ENCODE data around the gene KY.
"Not testable (repeated sequence)": the region's sequence is repeated elsewhere in the genome, so short reads cannot be mapped to it uniquely, and the experiment has no call there.

The KY gene

DNA sequence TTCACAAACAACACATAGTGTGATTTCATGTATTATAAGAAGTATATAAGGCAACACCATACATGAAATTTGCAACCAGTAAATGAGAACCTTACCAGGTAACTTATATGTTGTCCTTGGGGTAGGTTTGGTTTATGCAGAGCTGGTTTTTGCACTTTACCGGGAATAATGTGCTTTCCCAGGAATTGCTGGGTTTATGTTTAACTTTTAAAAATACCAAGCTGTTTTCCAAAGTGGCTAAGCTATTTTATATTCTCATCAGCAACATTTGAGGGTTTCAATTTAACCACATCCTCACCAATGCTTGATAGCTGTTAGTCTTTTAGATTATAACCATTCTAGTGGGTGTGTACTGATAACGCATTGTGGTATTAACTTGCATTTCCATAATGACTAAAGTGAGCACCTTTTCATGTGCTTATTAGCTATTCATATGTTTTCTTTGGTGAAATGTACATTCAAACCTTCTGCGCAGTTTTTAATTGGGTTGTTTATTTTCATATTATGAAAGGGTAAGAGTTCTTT lies 71.6 kb downstream of the KY start:
- no peak overlapping the region for H3K4me3 ChIP-seq (ENCODE audit: low read depth, low read length)
- DNase-seq (ENCODE audit: low read depth): no peak
- TF ChIP-seq, protein P1, sequence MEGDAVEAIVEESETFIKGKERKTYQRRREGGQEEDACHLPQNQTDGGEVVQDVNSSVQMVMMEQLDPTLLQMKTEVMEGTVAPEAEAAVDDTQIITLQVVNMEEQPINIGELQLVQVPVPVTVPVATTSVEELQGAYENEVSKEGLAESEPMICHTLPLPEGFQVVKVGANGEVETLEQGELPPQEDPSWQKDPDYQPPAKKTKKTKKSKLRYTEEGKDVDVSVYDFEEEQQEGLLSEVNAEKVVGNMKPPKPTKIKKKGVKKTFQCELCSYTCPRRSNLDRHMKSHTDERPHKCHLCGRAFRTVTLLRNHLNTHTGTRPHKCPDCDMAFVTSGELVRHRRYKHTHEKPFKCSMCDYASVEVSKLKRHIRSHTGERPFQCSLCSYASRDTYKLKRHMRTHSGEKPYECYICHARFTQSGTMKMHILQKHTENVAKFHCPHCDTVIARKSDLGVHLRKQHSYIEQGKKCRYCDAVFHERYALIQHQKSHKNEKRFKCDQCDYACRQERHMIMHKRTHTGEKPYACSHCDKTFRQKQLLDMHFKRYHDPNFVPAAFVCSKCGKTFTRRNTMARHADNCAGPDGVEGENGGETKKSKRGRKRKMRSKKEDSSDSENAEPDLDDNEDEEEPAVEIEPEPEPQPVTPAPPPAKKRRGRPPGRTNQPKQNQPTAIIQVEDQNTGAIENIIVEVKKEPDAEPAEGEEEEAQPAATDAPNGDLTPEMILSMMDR (IDR thresholded peaks at IDR 0.05; ENCODE audit: control insufficient read depth, extremely low read depth, insufficient read depth): no peak

DNA sequence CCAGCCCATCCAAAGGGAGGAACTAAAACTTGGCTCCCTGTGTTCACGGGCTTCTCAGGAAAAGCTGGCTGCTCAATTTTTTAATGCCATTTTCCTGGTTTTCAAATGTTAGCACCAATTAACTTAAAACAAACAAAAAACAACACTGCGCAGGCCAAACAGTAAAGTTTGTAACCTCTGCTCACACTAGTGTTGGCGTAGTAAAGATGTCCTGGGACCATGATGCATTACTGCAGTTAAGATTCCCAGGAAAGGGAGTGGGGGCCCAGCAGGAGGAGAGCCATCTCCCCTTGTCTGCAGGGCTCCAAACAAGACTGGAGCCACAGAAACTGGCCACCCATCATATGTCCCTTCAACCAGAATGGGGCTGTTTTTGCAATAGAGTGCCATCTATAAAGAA lies 74.0 kb downstream of the KY start:
- DNase-seq (ENCODE audit: low read depth): no peak
- TF ChIP-seq, protein P1 (IDR thresholded peaks at IDR 0.05; ENCODE audit: control insufficient read depth, extremely low read depth, insufficient read depth): no peak

DNA sequence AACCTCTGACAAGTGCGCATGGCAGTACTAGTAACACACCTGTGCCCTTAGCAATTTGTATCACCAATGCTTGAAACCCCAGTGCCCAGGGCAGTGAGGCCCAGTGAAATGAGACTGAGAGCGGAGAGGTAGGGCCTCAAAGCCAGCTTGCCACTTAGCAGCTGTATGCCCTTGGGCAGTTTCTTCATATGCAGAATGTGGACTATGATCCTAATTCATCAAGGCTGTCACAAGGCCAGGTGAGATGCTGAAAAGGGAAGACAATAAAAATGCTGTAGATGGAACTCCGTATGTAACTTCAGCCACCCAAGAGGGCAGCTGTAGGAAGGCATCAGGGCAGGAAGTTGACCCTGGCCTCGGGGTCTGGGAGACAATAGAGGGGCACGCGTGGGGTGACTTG lies 74.4 kb downstream of the KY start:
- DNase-seq (ENCODE audit: low read depth): no peak
- no peak overlapping the region for H3K4me3 ChIP-seq (ENCODE audit: low read depth, low read length)
- TF ChIP-seq, protein P1 (IDR thresholded peaks at IDR 0.05; ENCODE audit: control insufficient read depth, extremely low read depth, insufficient read depth): no peak

More for the DNA sequence above, 74.0 kb downstream of the KY start:
- no peak overlapping the region for H3K4me3 ChIP-seq (ENCODE audit: low read depth, low read length)

DNA sequence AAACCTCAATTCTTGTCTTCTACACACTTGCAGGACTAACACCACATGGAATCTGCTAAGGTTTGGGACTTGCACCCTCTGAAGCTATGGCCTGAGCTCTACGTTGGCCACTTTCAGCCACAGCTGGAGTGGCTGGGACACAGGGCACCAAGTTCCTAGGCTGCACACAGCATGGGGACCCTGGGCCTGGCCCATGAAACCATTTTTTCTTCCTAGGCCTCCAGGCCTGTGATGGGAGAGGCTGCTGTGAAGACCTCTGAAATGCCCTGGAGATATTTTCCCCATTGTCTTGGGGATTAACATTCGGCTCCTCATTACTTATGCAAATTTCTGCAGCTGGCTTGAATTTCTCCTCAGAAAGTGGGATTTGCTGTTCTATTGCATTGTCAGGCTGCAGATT lies 80.9 kb downstream of the KY start:
- not testable (repeated sequence) for DNase-seq (ENCODE audit: low read depth); H3K4me3 ChIP-seq (ENCODE audit: low read depth, low read length)

DNA sequence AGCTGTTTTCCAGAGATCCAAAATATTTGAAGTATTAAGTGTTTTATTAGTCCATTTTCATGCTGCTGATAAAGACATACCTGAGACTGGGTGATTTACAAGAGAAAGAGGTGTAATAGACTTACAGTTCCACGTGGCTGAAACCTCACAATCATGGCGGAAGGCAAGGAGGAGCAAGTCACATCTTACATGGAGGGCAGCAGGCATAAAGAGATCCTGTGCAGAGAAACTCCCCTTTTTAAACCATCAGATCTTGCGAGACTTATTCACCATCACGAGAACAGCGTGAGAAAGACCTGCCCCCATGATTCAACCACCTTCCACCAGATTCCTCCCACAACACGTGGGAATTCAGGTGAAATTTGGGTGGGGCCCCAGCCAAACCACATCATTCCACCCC lies 82.0 kb downstream of the KY start:
- TF ChIP-seq, protein P1 (IDR thresholded peaks at IDR 0.05; ENCODE audit: control insufficient read depth, extremely low read depth, insufficient read depth): no peak
- no peak overlapping the region for H3K4me3 ChIP-seq (ENCODE audit: low read depth, low read length)
- no peak for DNase-seq (ENCODE audit: low read depth)

DNA sequence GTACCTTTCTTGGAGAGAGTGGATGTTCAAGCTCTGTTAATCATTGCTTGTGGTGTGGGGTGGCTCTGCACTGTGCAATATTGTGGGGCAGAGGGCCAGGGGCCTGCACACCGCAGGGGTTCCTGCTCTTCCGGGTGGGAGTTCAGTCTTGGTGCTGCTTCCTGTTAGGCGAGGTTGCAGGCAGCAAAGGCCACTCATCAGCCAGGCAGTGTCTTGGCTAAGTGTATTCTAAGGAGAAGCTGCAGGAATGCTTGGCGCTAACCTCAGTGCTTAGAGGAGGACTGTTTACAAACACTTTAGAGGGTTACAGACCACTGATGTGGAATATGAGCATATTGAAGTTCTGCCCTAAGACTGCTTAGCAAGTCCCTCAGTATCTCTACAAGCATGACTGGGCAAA lies 83.2 kb downstream of the KY start:
- TF ChIP-seq, protein P1 (IDR thresholded peaks at IDR 0.05; ENCODE audit: control insufficient read depth, extremely low read depth, insufficient read depth): no peak
- no peak overlapping the region for H3K4me3 ChIP-seq (ENCODE audit: low read depth, low read length)
- no peak for DNase-seq (ENCODE audit: low read depth)

DNA sequence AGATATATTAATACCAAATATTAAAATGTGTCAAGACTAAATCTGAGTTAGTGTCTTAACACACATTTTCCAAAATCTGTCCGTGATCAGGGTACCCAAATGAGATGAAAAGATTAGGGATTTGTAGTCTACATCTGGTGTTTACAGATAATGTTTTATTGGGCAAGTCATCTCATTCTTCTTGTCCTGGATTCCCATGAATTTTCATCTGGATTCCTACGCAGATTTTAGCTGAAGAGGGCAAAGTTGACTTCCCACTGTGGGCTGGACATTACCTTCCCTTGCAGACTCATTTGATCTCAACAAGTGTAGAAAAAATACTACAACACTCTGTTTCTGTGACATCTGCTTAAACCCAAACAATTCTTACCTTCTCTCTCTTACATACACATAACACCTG lies 85.8 kb downstream of the KY start:
- no peak overlapping the region for H3K4me3 ChIP-seq (ENCODE audit: low read depth, low read length)
- DNase-seq (ENCODE audit: low read depth): no peak
- TF ChIP-seq, protein P1 (IDR thresholded peaks at IDR 0.05; ENCODE audit: control insufficient read depth, extremely low read depth, insufficient read depth): no peak

All from LNCaP clone FGC (cell line).